ENCODE measurements around the gene ZHX3.

Gene ZHX3

DNA sequence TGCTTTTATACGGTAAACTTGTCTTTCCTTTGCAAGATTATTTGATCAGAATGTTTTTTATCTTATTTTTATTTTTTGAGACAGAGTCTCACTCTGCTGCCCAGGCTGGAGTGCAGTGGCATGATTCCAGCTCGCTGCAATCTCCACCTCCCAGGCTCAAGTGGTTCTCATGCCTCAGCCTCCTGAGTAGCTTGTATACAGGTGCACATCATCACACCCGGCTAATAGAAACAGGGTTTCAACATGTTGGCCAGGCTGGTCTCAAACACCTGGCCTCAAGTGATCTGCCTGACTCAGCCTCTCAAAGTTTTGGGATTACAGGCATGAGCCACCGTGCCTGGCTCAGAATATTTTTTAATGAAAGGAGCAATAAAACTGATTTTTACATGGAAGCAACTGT lies 14.2 kb upstream of the ZHX3 start:
- DNase-seq: no peak

- DNase-seq: no peak
These were observed 13.4 kb upstream of the ZHX3 start for GRCh38 chr20:41330941-41331340.

GRCh38 chr20:41330343-41330720 lies 12.8 kb upstream of the ZHX3 start:
- DNase-seq: no peak

GRCh38 chr20:41329435-41330342 lies 12.2 kb upstream of the ZHX3 start:
- DNase-seq: peak; percentile 86

- no peak for DNase-seq
These were observed 9.6 kb upstream of the ZHX3 start for GRCh38 chr20:41327178-41327577.

- peak; percentile 62 for DNase-seq
These were observed 3.4 kb upstream of the ZHX3 start for GRCh38 chr20:41320976-41321375.

DNA sequence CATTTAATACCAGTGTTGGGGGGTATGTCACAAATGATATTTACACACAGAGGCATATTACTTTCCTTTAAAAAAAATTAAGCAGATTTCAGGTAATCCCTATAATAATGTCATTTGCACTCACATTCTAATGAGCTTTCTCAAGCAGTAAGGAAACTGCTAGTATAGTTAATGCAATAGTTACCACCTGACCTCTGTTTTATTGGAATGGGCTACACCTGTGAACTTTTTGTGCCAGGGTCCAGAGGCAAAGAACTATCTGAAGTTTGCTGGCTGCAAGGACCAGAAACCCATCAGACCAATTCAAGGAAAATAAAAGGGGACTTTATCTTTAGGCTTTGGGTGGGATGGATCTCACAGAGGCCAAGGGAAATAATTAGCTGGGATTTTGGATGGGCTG lies 2.9 kb upstream of the ZHX3 start:
- DNase-seq: no peak

DNA sequence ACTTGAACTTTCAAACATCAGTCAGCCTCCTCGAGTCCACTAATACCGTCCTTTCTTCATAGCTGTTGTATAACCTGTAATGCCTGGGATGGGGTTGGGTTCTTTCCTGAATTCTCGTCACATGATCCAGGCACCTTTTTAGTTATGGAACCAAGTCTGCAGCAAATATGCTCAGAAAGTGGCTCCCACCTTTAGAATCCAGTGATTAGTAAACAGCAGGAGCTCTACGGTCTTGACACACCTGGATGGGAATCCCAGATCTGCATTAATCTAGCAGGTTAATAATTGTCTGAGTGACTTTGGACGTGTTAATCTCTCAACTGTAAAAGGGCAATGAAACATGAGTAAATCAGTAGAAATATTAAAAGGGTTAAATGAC lies 729 bp upstream of the ZHX3 start:
- no peak for DNase-seq

DNA sequence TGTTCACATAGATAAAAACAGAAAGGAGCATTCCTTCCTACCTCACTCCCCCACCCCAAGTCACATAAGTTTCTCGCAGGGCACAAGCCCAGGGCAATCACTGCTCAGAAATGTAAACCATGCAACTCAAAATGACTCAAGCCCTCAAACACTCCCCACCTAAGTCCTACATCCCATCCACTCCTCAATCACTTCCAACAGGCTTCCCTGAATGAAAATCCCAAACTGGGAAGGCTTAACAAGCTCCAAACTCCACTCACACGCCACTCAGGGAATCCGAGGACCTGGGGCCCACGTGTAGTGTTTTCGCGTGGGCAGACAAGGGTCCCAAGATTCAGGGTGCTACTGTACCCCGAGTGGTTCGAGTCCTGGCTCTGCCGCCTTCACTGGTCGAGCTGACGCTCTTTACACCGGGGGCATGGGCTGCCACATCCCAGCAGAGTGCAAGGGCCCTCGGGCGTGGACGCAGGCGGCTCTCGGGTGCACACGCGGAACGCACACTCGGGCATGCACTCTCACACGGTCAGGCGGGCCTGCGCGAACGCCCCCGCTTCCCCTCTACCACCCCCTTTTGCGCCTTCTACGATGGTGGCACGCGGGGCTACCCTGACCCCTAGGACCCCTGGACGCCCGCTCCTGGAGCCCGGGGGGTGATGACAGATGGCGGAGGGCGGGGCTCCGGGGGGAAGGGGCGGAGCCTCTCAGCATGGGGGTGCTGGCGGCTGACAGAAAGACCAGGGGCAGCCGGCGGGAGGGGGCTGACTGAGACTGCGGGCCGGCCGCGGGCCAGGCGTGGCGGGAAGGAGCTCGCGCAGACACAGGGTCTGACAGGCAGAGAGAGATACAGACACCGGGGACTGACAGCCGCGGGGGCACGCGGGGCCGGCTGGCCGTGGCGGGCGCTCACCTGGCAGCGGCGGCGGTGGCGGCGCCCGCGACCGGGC lies 657 bp downstream of the ZHX3 start:
- DNase-seq: peak; percentile 25

DNA sequence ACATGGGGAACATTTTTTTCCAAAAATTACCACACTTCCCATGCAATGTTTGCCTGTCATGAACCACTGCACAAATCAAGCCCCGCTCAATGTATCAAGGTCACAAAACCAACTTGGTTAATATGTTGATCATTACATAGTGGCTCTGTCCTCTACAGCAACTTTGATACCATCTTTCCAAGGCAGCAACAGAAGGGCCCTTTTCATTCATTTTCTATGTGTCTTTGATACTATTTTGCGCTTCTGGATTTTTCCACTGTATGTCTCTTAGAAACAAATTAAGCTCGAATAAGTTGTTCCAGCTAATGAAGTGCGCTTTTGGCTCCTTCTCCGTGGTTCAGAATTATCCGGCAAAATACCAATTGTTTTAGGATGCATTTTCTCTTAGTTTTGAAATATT lies 1.5 kb downstream of the ZHX3 start:
- no peak for DNase-seq

GRCh38 chr20:41314386-41314785 lies 3.1 kb downstream of the ZHX3 start:
- DNase-seq: no peak

DNA sequence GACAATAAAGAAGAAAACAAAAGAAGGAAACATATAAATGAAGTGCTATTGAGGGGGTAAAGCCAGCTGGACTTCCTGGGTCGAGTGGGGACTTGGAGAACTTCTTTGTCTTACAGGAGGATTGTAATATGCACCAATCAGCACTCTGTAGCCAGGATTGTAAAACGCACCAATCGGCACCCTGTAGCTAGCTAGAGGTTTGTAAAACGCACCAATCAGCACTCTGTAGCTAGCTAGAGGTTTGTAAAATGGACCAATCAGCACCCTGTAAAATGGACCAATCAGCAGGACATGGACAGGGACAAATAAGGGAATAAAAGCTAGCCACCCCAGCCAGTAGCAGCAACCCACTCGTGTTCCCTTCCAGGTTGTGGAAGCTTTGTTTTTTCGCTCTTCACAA lies 5.5 kb downstream of the ZHX3 start:
- peak; percentile 5 for DNase-seq

DNA sequence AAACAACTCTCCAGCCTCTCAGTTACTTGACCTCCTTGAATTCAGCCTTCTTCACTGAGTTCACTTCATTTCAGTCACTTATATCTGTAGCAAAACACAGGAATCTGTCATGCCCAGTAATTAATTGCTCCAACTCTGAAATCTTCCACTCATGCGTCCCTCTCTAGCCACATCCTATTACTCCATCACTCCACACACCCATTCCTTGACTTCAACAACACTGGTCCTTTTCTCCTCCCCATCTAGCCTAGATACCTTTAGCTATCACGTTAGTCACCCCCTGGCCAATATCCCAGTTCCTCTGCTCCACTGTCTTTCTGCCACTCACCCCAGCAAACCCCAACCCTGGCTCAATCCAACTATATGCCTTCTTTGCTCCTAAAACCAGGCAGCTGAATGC lies 7.7 kb downstream of the ZHX3 start:
- no peak for DNase-seq

DNA sequence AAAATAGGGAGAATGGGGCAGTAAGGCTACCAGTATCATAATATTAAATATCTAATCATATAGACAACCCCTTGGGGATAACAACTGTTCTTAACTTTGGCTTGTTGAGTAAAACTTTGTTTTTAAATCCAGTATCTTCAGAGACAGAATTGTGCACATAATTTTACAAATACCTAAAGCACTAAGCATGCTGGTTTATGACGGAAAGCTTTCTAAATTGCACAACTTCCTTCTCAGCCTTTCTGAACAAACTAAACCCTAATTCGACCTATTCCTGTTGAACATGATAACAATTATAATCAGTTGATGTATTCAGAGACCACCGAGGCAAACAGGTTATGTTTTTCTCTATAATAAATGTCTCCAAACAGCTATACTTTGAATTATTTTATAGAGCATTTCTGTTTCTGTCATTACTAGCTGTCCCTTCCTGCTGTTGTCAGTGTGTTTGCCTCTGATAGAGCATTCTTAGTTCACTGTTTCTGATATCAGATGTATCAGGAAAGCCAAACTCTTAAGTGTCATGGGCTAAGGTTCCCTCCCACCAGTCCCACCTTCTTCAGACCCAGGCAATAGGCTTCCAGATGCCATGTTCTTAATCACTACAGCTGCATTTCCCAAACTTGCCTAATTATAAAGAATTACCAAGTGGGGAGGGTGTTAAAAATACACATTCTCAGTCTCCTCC lies 8.7 kb downstream of the ZHX3 start:
- peak; percentile 49 for DNase-seq

DNA sequence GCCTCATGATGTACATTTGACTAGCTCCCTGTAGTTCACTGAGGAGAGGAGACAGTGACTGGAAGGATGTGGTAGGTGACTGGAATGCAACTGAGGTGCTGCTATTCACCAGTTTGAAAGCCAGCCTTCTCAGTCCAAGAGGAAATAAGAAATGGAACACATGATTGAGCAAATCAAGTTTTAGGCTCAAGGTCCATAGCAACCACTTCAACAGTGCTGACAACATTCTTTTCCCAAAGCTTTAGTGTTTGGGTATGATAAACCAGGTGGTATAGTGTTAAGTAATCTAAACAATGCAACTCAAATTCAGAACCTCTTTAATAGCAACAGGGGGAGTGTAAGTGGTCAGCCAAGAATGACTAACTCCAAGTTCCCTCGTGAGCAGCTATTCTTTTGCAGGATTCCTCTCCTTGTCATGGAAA lies 9.2 kb downstream of the ZHX3 start:
- peak; percentile 14 for DNase-seq

DNA sequence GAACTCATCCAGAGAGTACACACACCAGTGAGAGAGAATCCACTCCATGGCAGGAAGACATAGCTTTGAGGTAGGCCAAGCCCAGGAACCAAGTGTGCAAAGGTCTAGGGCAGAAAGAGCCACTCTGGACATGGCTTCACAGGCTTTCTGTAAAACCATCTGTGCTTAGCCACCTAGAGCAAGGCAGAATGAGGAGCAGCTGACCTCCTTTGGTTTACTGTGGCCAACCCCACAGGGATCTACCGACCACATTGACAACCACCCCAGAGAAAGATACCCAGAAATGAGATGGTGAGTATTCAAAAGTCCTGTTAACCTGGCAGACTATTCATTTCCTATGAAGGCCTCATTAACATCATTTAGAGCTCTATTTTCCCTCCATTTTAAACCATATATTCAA lies 10.5 kb downstream of the ZHX3 start:
- DNase-seq: no peak

GRCh38 chr20:41306061-41306727 lies 11.3 kb downstream of the ZHX3 start:
- DNase-seq: peak; percentile 35

- no peak for DNase-seq
These were observed 13.0 kb downstream of the ZHX3 start for GRCh38 chr20:41304424-41305079.

DNA sequence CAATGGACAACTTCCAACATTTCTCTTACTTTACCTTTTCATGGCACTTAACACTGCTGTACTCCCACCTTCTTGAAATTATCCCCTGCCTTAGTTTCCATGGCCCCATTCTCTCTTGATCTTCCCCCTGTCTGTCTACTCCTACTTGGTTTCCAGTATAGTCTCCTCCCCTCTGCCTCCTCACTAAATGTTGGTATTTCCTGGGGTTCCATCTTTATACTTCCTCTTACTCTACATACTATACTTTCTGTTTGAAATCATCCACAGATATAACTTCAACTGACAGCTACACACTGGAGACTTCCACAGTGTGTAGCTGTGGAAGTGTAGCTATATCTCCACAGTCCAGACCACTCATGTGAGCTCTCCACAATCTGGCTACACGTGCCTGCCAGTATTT lies 13.5 kb downstream of the ZHX3 start:
- DNase-seq: peak; percentile 74

- no peak for DNase-seq
These were observed 16.6 kb downstream of the ZHX3 start for GRCh38 chr20:41300886-41301285.

GRCh38 chr20:41300383-41300782 lies 17.1 kb downstream of the ZHX3 start:
- DNase-seq: no peak

DNA sequence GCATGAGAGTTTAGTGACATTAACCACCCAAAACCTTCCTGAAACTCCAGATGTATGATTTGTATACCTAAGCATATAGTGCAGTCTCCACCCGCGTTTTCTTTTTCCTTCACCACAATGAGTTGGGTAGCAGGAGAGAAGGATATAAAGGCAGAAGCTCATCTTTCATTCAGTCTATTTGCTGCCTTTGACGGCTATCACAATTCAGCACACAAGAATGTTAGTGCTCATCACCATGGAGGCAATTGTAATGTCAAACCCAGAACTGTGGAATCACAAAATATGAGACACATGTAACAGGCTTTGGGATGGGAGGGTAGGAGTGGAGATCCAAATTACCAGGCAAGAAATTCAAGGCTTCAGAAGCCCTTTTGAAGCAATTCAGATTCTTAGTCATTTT lies 17.6 kb downstream of the ZHX3 start:
- no peak for DNase-seq
